ENCODE data around the gene EDEM3.

DNA sequence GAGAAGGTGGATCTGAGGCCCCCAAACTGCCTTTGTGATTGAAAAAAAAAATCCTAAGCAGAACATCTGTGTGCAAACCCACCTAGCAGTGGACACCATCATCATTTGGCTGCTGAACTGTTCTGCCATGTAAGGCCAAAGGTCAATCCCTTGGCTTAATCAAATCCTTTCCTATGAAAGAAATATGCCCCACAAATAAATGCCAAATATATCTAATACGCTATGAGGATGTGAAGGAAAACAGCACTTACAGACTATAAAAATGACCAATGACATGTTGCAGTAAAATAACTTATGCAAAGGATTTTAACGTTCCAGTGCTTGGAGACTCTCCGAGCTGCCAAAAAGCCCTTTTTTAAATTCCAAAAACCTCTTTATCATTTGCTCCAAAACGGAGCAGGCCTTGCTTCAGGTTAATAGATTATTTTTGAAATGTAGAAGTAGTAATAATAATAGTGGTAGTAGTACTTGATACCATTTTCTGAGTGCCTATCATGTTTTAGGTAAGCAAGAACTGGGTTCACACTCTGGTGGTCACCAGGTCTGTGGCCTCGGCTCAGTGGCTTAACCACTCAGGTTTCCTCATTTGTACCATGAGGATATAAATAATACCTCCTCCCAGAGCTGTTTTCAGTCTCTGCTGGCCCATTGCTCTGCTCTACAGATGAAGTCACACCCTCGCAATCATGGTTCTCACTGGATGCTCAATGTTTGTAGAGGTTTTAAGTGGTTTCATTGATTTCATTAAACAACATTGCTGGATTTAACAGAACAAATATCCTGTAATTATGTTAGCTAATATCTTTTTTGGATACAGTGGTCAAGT lies 47.9 kb upstream of the EDEM3 start:
- TF ChIP-seq POLR2AphosphoS5 (IDR thresholded peaks at IDR 0.05; ENCODE audit: low read depth, low read length): no peak
- no peak for TF ChIP-seq SIN3A (IDR thresholded peaks at IDR 0.05; ENCODE audit: borderline replicate concordance, insufficient read depth, low read length)
- TF ChIP-seq REST (IDR thresholded peaks at IDR 0.05; ENCODE audit: insufficient read depth in 1 of 2, low read depth in 2 of 2, low read length in 2 of 2): no peak
- no peak for TF ChIP-seq TAF1 (IDR thresholded peaks at IDR 0.05; ENCODE audit: borderline replicate concordance, insufficient read depth, low read length)
